NCI-H524 treated with DMSO at 0.1 percent for 48 hours (cell line): ENCODE measurements around the gene SBNO2.

ENCODE experiments used
- DNase-seq: peaks from one replicate; lab custom pipeline; 2025; lab: John Stamatoyannopoulos, UW

SBNO2 gene

DNA sequence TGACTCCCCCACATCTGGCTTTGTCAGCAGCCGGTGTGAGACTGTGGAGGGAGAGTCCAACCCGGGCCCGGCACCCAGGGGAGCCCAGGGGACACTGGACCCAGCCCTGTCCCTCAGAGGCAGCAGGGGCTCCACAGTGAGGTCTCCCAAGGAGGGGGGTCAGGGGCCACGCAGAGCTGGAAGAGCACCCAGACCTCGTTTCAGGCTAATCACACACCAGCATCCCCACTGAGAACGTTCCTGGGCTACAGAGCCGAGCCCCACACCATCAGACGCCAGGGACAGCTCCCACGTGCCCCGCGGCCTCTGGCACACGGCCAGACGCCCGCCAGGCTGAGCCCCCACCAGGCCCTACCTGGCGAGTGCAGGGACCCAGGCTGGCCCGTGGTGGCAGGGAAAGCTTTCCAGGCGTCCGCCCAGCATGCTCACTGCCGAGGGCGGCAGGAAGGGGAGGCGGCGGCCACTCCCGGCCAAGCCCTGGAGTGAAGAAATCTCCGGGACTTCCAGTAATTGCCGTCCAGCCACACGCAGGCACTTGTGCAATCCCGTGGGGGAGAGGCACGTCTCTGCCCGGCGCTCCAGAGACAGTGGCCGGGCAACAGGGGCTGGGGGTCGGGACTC, 19.2 kb downstream of the SBNO2 start:
- no peak for DNase-seq

DNA sequence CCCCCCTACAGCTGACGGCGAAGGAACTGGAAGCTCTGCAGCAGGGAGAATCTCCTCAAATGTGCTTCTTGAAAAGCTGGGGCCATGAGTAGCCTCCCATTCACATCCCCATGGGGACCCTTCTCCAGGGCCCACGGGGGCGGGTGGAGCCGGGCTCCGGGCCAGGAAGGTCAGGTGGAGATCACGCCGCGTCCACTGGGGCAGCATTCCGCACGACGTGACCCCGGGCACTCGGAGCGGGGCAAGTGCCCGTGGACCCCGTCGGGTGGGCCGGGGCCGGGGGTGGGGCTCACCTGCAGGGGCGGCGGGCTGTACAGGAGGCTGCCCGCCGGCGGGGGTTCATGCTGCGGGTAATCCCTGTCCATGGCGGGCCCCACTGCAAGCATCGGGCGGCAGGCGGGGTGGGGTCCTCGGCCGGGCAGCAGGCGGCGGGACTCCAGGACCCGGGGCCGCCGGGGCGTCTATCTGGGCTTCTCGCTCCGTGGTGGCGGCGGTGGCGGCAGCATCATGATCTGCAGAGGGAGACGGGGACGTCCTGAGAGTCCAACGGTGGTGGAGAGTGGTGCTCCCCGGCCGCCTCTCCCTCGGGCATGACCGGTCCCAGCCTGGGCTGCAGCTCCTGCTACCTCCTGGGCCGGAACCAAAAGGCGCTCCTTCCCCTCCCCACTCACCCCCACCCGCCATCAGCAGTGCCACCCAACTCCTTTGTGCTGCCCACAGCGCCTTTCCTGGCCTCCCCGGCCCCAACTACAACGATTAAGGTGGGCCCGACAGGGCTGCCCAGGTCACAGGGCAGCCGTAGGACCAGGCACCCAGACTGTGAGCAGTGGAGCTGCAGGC, 20.0 kb downstream of the SBNO2 start:
- no peak for DNase-seq

DNA sequence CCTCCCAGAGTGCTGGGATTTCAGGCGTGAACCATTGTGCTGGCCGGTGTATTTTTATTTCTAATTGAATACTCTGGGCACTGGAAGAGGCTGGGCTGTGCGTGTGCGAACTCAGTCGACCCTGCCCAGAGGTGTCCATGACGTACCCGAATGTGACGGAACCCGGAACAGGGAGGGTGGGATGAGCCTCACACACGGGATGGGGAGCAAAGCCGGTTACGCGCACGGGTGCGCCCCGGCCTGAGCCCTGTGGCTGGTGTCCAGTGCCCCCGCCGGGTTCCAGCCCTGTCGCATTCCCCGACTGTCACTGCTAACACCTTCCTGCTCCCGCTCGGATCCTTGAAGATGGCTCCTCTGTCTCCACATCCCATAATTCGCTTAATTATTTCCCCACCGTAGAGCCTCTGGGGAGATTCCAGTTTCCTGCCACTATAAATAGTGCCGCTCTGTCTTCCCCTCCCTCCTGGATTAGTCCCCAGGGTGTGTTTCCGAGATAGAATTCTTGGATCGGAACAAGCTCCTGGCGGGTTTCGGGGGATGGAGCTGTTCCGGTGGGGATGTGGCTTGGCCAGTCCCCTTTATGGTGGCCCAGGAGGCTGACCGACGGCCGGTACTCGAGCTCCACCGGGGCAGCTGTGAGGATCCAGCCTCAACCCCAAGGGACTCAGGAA, 22.0 kb downstream of the SBNO2 start:
- DNase-seq: no peak

DNA sequence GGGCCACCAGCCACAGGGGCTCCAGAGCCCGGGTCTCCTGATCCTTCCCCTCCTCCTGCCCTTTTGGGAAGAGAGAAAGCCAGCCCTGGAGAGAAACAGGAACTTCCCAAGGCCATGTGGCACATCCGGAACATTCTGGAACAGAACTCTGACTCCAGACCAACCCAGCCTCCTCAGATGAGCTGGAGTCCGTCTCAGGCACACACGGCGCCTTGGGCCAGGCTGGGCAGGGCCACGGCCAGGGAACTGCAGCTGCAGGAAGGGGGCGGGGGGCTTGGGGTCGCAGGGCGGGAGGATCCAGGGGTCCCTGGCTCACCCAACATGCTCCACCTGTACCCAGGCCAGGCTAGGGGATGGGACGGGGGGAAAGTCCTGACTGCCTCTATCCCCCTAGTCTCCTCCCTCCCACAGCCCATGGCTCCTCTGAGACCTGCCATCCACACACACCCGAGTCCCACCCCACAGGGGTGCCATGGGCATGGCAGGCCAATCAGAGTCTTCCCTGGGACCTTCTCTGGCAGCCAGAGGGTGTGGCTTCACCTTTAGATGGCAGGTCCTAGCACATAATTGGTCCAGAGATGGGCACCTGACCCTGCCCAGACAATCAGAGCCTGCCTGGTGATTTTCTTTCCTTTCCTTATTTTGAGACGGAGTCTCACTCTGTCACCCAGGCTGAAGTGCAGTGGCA, 22.9 kb downstream of the SBNO2 start:
- DNase-seq: no peak

DNA sequence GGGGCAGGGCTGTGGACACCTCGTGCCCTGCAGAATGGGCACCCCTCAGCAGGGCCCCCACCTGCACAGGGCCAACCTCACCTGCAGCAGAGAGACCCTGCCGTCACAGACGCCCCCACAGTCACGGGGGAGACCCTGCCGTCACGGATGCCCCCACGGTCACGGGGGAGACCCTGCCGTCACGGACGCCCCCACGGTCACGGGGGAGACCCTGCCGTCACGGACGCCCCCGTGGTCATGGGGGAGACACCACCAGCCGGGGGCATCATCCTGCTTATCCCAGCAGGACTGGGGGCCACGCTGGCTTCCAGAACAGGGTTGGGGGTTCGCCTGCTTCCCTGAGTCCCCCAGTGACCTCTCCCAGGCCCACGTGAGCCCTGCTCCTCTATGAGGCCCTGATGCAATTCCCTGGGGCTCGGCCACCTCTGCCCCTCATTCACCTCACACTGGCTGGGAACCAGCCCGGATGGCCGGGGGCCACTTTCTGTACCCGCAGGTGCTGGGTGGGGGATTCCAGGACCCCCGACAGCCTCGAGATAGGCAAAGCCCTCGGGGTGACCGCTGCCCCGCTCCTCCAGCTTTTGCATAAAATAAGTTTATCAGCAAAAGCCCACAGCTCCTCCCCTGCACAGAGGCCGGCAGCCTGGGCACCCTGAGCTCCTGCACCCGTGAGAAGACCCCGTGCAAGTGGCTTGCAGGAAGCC, 23.6 kb downstream of the SBNO2 start:
- no peak for DNase-seq

DNA sequence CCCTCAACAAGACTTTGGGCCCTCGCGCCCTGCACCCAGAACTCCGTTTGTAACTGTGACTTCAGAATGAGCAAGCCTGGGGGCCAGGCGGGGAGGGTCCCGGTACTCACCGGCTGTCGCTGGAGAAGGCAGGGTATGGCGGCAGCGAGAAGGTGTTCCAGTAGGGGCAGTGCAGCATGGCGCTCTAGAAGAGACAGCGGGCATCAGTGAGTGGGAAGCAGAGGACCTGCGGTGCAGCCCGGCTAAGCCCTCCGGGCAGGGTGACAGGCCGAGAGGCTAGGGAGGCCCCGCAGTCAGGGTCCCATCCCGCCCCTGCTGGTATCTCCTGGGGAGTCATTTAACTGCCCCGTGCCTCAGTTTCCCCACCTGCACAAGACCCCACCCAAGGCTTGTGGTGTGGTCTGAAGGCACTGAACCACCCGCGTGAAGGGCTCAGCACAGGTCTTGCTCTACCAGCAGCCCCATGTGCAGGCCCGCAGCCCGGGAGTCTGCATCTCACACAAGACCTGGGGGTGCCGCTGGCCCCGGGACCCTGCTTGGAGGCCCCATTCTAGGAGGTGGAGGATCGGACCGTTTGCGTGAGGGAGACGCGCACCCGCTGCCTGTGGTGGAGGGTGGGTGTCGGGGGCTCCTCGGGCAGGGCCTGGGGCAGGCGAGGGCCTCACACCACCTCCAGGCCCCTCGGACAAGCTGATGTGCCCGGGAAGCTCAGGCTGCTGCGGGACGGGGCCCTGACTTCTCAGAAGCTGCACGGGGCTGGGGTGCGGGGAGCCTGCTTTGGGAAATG, 24.6 kb downstream of the SBNO2 start:
- no peak for DNase-seq

DNA sequence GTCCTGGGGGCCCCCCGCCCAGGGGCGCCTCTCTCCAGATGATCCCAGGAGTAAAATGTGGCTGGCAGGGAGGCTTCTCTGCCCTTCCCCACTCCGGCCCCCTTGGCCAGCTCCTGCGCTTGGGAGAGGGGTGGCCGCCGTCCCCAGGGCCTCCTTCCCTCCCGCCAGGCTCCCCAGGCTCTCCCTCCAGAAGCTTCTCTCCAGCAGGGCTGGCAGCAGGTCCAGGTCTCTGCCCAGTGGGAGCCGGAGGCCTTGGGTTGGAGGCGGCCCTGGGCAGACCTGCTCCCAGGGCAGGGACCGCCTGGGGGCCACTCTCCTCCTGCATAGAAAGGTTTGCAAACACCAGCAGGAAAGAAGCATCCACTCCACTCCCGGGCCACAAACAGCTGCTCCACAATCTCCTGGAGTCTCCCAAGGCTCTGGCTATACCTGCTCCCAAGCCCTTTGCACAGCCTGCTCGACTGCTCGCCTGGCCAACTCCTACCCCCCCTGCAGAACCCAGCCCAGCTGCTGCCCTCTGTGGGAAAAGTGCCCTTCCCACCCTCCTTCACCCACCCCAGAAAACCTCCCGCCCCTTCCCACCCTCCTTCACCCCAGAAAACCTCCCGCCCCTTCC, 26.0 kb downstream of the SBNO2 start:
- DNase-seq: no peak

DNA sequence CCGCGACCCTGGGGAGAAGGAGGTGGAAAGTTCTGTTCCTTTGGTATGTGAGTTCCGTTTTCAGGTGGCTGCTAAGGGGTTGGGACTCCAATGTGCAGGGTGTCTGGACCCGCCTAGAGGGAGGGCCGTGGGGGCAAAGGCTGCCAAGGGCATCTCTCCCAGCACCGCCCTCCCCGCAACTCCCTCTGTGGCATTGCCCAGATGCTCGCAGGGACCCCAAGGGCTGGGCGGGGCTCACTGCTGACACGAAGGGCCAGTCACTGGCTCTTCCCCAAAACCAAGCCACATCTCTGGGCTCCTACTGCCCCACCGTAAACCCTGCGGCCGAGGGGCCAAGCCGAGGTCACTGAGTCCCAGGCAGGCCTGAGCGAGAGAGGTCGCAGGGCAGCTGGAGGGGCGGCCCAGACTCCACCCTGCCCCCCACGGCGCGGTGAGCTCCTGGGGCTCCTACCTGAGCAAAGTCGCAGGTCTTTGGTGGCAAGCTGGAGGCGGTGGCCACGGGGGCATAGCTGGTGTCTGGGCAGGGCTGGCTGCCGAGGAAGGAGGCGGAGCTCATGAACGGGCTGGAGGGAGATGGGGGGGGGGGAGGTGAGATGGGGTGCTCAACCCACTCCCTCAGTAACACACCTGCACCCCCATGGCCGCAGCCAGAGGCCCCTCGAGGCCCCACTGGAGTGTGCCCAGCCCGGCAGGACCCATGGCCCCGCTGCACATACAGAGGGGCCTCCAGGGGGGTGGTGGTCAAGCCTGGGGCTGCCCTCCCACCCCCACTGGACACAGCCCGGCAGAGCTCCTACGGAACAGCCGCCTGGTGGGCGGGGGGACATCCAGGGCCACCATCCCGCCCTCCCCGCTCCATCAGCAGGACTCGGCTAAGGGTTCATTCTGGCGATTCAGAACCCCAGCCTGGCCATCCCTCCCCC, 26.9 kb downstream of the SBNO2 start:
- DNase-seq: no peak

DNA sequence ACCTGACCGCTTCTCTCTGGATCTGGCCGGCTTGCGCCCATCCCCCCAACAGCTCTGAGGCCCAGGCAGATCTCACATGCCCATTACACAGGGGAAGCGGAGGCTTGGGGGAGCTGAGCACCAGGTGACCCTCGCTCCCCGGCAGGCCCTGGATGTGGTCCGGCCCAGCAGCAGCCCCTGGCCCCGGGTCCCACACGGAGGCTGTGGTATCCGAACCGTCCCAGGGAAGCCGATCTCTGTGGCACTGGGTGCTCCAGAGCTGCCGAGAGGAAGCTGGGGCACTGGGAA, 27.7 kb downstream of the SBNO2 start:
- DNase-seq: no peak

DNA sequence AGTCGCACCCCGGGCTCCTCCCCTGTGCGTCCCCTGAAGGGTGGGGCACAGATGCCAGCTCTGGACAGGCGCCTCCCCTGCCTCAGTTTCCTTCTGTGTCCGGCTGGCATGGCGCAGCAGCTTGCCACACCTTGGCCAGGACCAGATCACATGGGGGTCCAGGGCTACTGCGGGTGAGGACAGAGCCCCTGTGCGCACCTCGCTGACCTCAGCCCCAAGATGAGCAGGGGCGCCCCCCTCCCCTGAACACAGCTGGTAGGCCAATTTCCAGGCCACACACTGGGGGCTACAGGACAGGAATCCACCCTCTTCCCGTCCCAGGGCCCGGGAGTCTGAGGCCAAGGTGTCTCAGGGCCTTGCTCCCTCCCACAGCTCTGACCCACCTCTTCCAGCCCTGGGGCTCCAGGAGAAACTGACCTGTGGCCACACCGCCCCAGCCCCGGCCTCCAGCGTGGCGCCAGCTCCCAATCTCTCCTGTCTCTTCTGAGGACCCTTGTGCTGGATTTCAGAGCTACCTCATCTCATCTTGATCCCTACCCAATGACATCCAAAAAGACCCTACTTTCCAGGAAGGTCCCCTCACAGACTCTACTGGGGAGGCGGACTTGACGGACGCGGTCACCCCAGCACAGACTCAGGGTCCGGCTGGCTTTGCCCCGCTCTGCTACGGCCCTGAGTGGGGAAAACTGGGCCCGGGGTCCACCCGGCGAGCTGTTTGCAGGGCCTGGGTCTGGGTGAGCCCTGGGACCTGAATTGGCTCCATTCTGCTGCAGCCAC, 28.2 kb downstream of the SBNO2 start:
- DNase-seq: no peak

DNA sequence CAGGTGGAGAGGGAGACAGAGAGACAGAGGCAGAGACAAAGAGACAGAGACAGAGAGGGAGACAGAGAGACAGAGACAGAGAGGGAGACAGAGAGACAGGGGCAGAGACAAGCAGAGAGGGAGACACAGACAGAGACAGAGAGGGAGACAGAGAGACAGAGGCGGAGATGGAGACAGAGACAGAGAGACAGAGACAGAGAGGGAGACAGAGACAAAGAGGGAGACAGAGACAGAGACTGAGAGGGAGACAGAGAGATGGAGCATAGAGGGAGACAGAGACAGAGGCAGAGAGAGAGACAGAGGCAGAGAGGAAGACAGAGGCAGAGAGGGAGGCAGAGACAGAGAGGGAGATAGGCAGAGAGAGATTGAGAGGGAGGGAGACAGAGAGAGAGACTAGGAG, 29.3 kb downstream of the SBNO2 start:
- no peak for DNase-seq

DNA sequence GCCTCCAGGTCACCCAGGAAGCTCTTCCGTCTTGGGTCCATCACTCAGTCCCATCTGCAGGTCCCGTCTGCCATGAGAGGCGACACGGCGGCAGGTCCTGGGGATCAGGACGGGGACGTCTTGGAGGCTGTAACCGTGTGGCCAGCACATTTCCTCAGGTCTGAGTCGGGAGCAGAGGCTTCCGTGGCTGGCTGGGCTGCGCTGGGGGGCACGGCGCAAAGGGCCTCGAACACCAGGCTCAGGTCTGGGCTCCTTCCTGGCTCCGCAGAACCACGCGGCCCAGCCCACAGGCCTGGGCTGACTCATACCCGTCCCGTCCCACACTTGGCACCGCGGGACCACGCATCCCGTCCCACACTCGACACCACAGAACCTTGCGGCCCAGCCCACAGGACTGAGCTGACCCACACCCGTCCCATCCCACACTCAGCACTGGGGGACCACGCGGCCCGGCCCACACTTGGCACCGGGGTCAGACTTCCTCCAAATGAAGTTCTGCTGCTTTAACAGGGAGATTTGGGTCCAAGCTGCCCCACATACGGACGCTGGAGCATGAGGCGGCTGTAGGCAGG, 30.2 kb downstream of the SBNO2 start:
- no peak for DNase-seq

DNA sequence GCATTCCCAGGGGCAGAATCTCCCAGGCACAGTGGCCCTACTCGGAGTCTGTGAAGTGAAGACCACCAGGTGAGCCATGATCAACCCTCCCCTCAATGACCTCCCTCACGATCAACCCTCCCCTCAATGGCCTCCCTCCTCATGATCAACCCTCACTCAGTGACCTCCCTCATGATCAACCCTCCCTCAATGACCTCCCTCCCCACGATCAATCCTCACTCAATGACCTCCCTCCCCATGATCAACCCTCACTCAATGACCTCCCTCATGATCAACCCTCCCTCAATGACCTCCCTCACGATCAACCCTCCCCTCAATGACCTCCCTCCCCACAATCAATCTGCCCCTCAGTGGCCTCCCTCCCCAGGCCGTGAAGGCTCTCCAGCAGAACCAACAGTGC, 32.1 kb downstream of the SBNO2 start:
- no peak for DNase-seq

DNA sequence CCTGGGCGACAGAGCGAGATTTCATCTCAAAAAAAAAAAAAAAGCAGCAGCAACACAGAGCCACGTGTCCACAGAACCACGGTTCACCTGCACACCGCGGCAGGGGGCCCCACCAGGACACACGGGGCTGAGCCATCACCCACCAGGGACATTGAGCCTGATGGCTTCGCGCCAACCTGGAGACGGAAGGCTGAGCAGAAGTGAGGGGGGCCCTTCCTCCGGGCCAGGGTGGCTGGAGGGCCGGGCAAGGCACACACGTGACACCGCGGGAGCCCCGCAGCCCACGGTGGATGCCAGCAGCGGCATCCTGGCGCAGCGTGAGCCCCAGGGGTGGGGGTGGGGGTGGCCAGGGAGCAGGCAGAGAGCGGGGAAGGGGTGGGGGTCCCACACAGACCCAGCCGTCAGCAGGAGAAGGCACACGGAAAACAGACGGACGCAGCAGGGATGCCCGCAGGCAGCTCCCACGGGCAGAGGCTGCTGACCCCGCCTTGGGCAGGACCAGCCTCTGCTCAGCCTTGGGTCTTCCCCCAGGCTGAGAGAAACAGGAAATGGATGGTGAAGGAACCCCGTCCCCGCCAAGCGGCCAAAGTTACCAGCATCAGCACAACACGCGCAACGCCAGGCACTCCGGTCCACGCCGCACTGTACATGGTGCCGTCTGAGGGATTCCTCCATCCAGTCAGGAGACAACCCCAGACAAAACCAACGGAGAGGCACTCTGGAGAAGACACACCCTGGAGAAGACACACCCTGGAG, 33.6 kb downstream of the SBNO2 start:
- no peak for DNase-seq

DNA sequence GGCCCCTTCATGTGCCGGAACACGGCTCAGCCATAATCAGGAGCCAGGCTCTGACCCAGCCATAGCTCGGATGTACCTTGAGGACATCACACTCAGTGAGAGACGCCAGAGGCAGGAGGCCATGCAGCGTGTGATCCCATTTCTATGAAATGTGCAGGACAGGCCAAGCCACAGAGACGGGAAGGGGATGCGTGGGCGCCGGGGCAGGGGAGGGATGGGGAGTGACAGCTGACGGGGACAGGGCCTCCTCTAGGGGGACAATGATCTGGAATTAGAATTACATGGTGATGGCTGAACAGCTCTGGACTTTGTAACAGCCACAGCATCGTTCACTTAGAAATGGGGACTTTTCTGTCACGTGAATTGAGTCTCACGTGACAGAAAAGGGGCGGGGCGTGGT, 34.9 kb downstream of the SBNO2 start:
- DNase-seq: no peak

DNA sequence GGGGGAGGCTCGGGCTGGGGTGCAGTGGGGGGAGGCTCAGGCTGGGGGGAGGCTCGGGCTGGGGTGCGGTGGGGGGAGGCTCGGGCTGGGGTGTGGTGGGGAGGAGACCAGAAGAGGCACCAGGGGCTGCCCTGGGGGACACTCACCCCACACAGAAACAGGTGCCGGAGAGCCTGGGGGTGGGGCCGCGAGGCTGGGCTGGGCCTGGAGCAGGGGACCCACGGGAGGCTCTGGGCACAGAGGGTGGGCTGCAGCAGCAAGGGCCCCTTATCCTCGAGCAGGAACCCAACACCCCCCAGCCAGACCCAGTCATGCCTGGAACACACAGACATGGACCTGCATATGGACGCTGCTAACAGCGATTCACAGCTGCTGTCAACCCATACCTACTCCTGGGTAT, 35.9 kb downstream of the SBNO2 start:
- DNase-seq: no peak

DNA sequence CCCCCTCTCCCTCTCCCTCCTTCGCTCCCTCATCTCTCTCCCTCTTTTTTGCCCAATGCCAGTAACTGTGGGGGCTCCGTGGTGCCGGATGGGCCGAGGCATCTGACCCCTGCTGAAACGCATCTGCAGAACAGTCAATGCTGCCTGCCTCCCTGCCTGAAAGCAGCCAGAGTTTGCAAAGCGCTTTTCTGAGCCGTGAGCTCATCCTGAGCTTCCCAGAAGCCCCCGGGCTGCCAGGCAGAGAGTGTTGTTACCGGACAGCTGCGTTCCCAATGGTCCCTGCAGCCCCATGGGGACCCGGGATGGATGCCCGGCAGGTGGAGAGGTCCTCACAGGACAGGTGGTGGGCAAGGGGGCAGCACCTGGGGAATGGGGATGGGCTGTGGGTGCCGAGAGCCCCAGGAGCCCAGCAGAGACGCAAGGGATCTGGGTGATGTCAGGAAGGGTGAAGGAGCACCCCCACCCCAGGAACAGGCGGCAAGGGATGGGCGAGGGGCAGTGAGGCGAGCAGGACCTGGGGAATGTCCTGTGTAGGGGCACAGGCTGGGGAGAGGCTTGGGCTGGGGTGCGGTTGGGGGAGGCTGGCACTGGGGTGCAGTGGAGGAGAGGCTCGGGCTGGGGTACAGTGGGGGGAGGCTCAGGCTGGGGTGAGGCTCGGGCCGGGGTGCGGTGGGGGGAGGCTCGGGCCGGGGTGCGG, 37.3 kb downstream of the SBNO2 start:
- DNase-seq: no peak
